Calu3 (cell line): Measurements from ENCODE around the gene KLC3. TPM values are rescaled to one million over a fixed set of nuclear protein-coding genes. Genes with fewer than 3 reads are reported as not detected.

Experiments used
- BruUV-seq: library from RNA; stranded (reverse); fragments of 400-500 nt; replicated peaks from 2 replicates; lab custom pipeline; 2021; lab: Mats Ljungman, UMichigan
- CTCF ChIA-PET: fragments of 300-600 bp; sonication (Branson Sonifier 250); formaldehyde crosslinking; loops from one replicate; lab custom pipeline; 2022; ENCODE audit warnings: antibody characterized with exemption; lab: Charles Lee
- DNase-seq: peaks from one replicate; pipeline ENCODE4 v3.0.0; 2022
- H3K27ac Mint-ChIP-seq: one replicate; pipeline ENCODE4 v1.8.0; 2022; ENCODE audit warnings: mixed read lengths; ENCODE audit not compliant: unreplicated experiment
- H3K27me3 Mint-ChIP-seq: one replicate; pipeline ENCODE4 v1.8.0; 2022; ENCODE audit warnings: mixed read lengths; ENCODE audit not compliant: unreplicated experiment
- H3K36me3 Mint-ChIP-seq: one replicate; pipeline ENCODE4 v1.8.0; 2022; ENCODE audit warnings: mild to moderate bottlenecking, moderate library complexity, mixed read lengths; ENCODE audit not compliant: insufficient read depth, unreplicated experiment
- H3K4me1 Mint-ChIP-seq: one replicate; pipeline ENCODE4 v1.8.0; 2022; ENCODE audit warnings: mild to moderate bottlenecking, low read depth, mixed read lengths; ENCODE audit not compliant: unreplicated experiment
- H3K4me3 Mint-ChIP-seq: one replicate; pipeline ENCODE4 v1.8.0; 2022; ENCODE audit warnings: mild to moderate bottlenecking, low read depth, moderate library complexity, mixed read lengths; ENCODE audit not compliant: unreplicated experiment
- H3K9me3 Mint-ChIP-seq: one replicate; pipeline ENCODE4 v1.8.0; 2022; ENCODE audit warnings: low read depth, mixed read lengths; ENCODE audit not compliant: unreplicated experiment
- CTCF ChIP-seq: fragments of 200-600 bp; IDR thresholded peaks from one replicate; pipeline ENCODE4 v1.8.0; 2022; ENCODE audit warnings: antibody characterized with exemption; ENCODE audit not compliant: unreplicated experiment
- intact Hi-C: fragments of 100-400 bp; cut with micrococcal nuclease; formaldehyde crosslinking; loops from one replicate; pipeline ENCODE4 v1.10.0; 2022; ENCODE audit not compliant: unreplicated experiment
- total RNA-seq: library from RNA; stranded (reverse); gene quantifications from 2 replicates; pipeline ENCODE4 v1.2.3, GENCODE V29; 2022

Gene KLC3
- total RNA-seq, 1 experiment from 2014 or later, result 3.3 TPM

- H3K4me3 Mint-ChIP-seq, result no peak overlapping the region
- peaks cover 4% of the 10 kb centered on the region for H3K4me1 Mint-ChIP-seq
- intact Hi-C loops, result no loop called here
- no peaks in the 10 kb centered on the region for H3K27me3 Mint-ChIP-seq
- no TSS peak for BruUV-seq
- no peak for DNase-seq
- CTCF ChIA-PET, result no interaction called here
- no peak for TF ChIP-seq CTCF
- no peak overlapping the region for H3K27ac Mint-ChIP-seq
- peaks cover 30% of the 10 kb centered on the region for H3K36me3 Mint-ChIP-seq
- H3K9me3 Mint-ChIP-seq, result no peaks in the 10 kb centered on the region
Measured at GRCh38 chr19:45363861-45364459, 23.4 kb downstream of the KLC3 start.

- H3K4me1 Mint-ChIP-seq, result peaks cover 8% of the 10 kb centered on the region
- H3K36me3 Mint-ChIP-seq, result peaks cover 34% of the 10 kb centered on the region
- TF ChIP-seq CTCF, result no peak
- no peaks in the 10 kb centered on the region for H3K27me3 Mint-ChIP-seq
- no TSS peak for BruUV-seq
- intact Hi-C loops, result no loop called here
- no peak for DNase-seq
- H3K27ac Mint-ChIP-seq, result no peak overlapping the region
- no peaks in the 10 kb centered on the region for H3K9me3 Mint-ChIP-seq
- CTCF ChIA-PET, result no interaction called here
- no peak overlapping the region for H3K4me3 Mint-ChIP-seq
Measured at GRCh38 chr19:45364696-45365095, 24.1 kb downstream of the KLC3 start.

- Mint-ChIP-seq H3K4me3 (no peak overlapping the region), H3K4me1 (peaks cover 8% of the 10 kb centered on the region), H3K27ac (peak overlapping the region; percentile 30), H3K36me3 (peaks cover 35% of the 10 kb centered on the region), H3K9me3 (no peaks in the 10 kb centered on the region), H3K27me3 (no peaks in the 10 kb centered on the region)
- no peak for TF ChIP-seq CTCF
- BruUV-seq, result TSS peak; percentile 41
- intact Hi-C loops, result no loop called here
- no peak for DNase-seq
- CTCF ChIA-PET, result interaction anchor here (1.1 kb wide), 1 partner anchor 14 kb away, joined by 5 read pairs; no protein-coding TSS in a partner anchor
Measured at GRCh38 chr19:45368127-45368526, 27.6 kb downstream of the KLC3 start.

GRCh38 chr19:45368737-45369340 is 28.3 kb downstream of the KLC3 start:
- no peaks in the 10 kb centered on the region for H3K9me3 Mint-ChIP-seq
- H3K4me1 Mint-ChIP-seq, result peaks cover 8% of the 10 kb centered on the region
- H3K27me3 Mint-ChIP-seq, result no peaks in the 10 kb centered on the region
- BruUV-seq, result no TSS peak
- TF ChIP-seq CTCF, result no peak
- H3K4me3 Mint-ChIP-seq, result peak overlapping the region; percentile 20
- CTCF ChIA-PET, result interaction anchor here (1.1 kb wide), 1 partner anchor 15 kb away, joined by 5 read pairs; no protein-coding TSS in a partner anchor
- H3K27ac Mint-ChIP-seq, result no peak overlapping the region
- intact Hi-C loops, result no loop called here
- peaks cover 32% of the 10 kb centered on the region for H3K36me3 Mint-ChIP-seq
- DNase-seq, result no peak
